Upper lobe of left lung (tissue), 6 donors: Measurements from ENCODE around the gene BLOC1S5. TPM values are rescaled to one million over a fixed set of nuclear protein-coding genes. Genes with fewer than 3 reads are reported as not detected.

Experiments used
- ATAC-seq, 2 donors: fragments of 200-7000 bp; cut with Tn5 transposase; one replicate each; pipeline ENCODE4 v1.9.1; 2022; ENCODE audit warnings: mild to moderate bottlenecking in 2 of 2, moderate library complexity in 2 of 2; ENCODE audit not compliant: low FRiP score in 2 of 2
- DNase-seq, 2 donors: peaks; one replicate each; pipeline ENCODE4 v3.0.0-alpha.2; 2019 to 2020
- H3K27ac ChIP-seq, 4 donors: fragments of 200-600 bp; sonication (generic); one replicate each; pipeline ENCODE4 v1.5.1; 2016 to 2019
- H3K27me3 ChIP-seq, 4 donors: fragments of 200-600 bp; sonication (generic); one replicate each; pipeline ENCODE4 v1.5.1; 2017 to 2019
- H3K36me3 ChIP-seq, 4 donors: fragments of 200-600 bp; sonication (generic); one replicate each; pipeline ENCODE4 v1.5.1; 2016 to 2019
- H3K4me1 ChIP-seq, 4 donors: fragments of 200-600 bp; sonication (generic); one replicate each; pipeline ENCODE4 v1.5.1; 2018 to 2019
- H3K4me3 ChIP-seq, 4 donors: fragments of 200-600 bp; sonication (generic); one replicate each; pipeline ENCODE4 v1.5.1; 2017 to 2019; ENCODE audit warnings: mild to moderate bottlenecking in 2 of 4, moderate library complexity in 1 of 4
- H3K9me3 ChIP-seq, 4 donors: fragments of 200-600 bp; sonication (generic); one replicate each; pipeline ENCODE4 v1.5.1; 2018 to 2019
- CTCF ChIP-seq, 6 experiments: fragments of 450-650 bp in 4 of 6; fragments of 200-600 bp in 2 of 6; sonication (generic) in 2 of 6; IDR thresholded peaks; one replicate each; pipeline ENCODE4 v1.5.1; 2016 to 2019; ENCODE audit warnings: antibody characterized with exemption in 6 of 6
- EP300 ChIP-seq, 4 donors: sonication (generic); formaldehyde crosslinking; IDR thresholded peaks; one replicate each; pipeline ENCODE4 v1.5.1; 2017; ENCODE audit warnings: antibody characterized with exemption in 4 of 4, control low read depth in 2 of 4
- POLR2A ChIP-seq, 4 donors: fragments of 450-650 bp; IDR thresholded peaks; one replicate each; pipeline ENCODE4 v1.5.1; 2016 to 2017; ENCODE audit warnings: antibody characterized with exemption in 4 of 4, mild to moderate bottlenecking in 2 of 4
- POLR2AphosphoS5 ChIP-seq, 2 donors: sonication (generic); formaldehyde crosslinking; IDR thresholded peaks; one replicate each; pipeline ENCODE4 v1.5.1; 2017; ENCODE audit warnings: antibody characterized with exemption in 2 of 2
- WGBS, 2 donors: methylation state at CpG; one replicate each; pipeline ENCODE4 v1.1.5; 2017 to 2018; 5-methylcytosine and 5-hydroxymethylcytosine counted together
- total RNA-seq, 6 donors: library from RNA; depleted of rRNA in 4 of 6; stranded (reverse); fragments of >200 nt in 4 of 6; gene quantifications; one replicate each; pipeline versions ENCODE4 v1.1.0 to v1.2.1, GENCODE V29; 2016 to 2021
- donor health status: DM: no; HTN: no; CAD: no; lungs with moderate emphysema.
- donor health status: DM: no; HTN: yes; CAD: no; lungs with severe emphysema.

Gene BLOC1S5
- total RNA-seq, 6 donors from 2014 or later = 10.0 to 15.0 (median 11.9) TPM

GRCh38 chr6:8070718-8071117, 6.5 kb upstream of the BLOC1S5 start:
- H3K4me1 ChIP-seq = no peaks in the 10 kb centered on the region
- H3K27ac ChIP-seq = no peak overlapping the region
- no peaks in the 10 kb centered on the region for H3K27me3 ChIP-seq
- DNase-seq = no peak
- no peaks in the 10 kb centered on the region for H3K9me3 ChIP-seq
- no peak overlapping the region for H3K4me3 ChIP-seq
- ATAC-seq = no peak
- TF ChIP-seq CTCF (IDR thresholded peaks at IDR 0.05) (no peak), POLR2A (IDR thresholded peaks at IDR 0.05) (no peak), POLR2AphosphoS5 (IDR thresholded peaks at IDR 0.05) (no peak), EP300 (IDR thresholded peaks at IDR 0.05) (no peak)
- no peaks in the 10 kb centered on the region for H3K36me3 ChIP-seq
- WGBS, 2 donors = 91% methylated on average over 8 of the region's 8 CpGs

GRCh38 chr6:8069631-8070284, 5.6 kb upstream of the BLOC1S5 start:
- Histone ChIP-seq H3K9me3 (no peaks in the 10 kb centered on the region), H3K27ac (no peak overlapping the region), H3K4me3 (no peak overlapping the region), H3K27me3 (no peaks in the 10 kb centered on the region), H3K36me3 (no peaks in the 10 kb centered on the region), H3K4me1 (peaks cover 0 to 4% (median 2%) of the 10 kb centered on the region in 4 donors)
- TF ChIP-seq POLR2AphosphoS5 (IDR thresholded peaks at IDR 0.05) (no peak), EP300 (IDR thresholded peaks at IDR 0.05) (no peak), POLR2A (IDR thresholded peaks at IDR 0.05) (no peak), CTCF (IDR thresholded peaks at IDR 0.05) (no peak)
- no peak for ATAC-seq
- no peak for DNase-seq
- 76 to 80% methylated on average over 3 of the region's 3 CpGs for WGBS, 2 donors

- Histone ChIP-seq H3K9me3 (no peaks in the 10 kb centered on the region), H3K4me1 (peaks cover 0 to 6% (median 5%) of the 10 kb centered on the region in 4 donors), H3K27me3 (peaks cover 0 to 2% (median 0%) of the 10 kb centered on the region in 4 donors), H3K4me3 (no peak overlapping the region), H3K36me3 (no peaks in the 10 kb centered on the region), H3K27ac (no peak overlapping the region)
- ATAC-seq = no peak
- 84 to 88% methylated on average over 4 of the region's 4 CpGs for WGBS, 2 donors
- TF ChIP-seq POLR2A (IDR thresholded peaks at IDR 0.05) (no peak), CTCF (IDR thresholded peaks at IDR 0.05) (no peak), EP300 (IDR thresholded peaks at IDR 0.05) (no peak), POLR2AphosphoS5 (IDR thresholded peaks at IDR 0.05) (no peak)
- DNase-seq = no peak
Observed at GRCh38 chr6:8069151-8069550, 5.0 kb upstream of the BLOC1S5 start.

- no peak overlapping the region for H3K4me3 ChIP-seq
- ATAC-seq (no peak), DNase-seq (no peak)
- H3K4me1 ChIP-seq = peaks cover 4 to 12% (median 8%) of the 10 kb centered on the region in 4 donors
- TF ChIP-seq POLR2AphosphoS5 (IDR thresholded peaks at IDR 0.05) = no peak
- no peak for TF ChIP-seq CTCF (IDR thresholded peaks at IDR 0.05)
- TF ChIP-seq POLR2A (IDR thresholded peaks at IDR 0.05) = no peak
- TF ChIP-seq EP300 (IDR thresholded peaks at IDR 0.05) = no peak
- H3K27me3 ChIP-seq = peaks cover 0 to 4% (median 0%) of the 10 kb centered on the region in 4 donors
- WGBS, 2 donors = 93% methylated on average over 4 of the region's 4 CpGs
- no peaks in the 10 kb centered on the region for H3K9me3 ChIP-seq
- H3K27ac ChIP-seq = no peak overlapping the region
- no peaks in the 10 kb centered on the region for H3K36me3 ChIP-seq
Observed at GRCh38 chr6:8066108-8066507, 1.9 kb upstream of the BLOC1S5 start.

GRCh38 chr6:8065519-8065911, 1.3 kb upstream of the BLOC1S5 start:
- WGBS, 2 donors = 88 to 93% methylated on average over 4 of the region's 4 CpGs
- ATAC-seq (no peak), DNase-seq (no peak)
- TF ChIP-seq CTCF (IDR thresholded peaks at IDR 0.05) (no peak), POLR2AphosphoS5 (IDR thresholded peaks at IDR 0.05) (no peak), POLR2A (IDR thresholded peaks at IDR 0.05) (no peak), EP300 (IDR thresholded peaks at IDR 0.05) (no peak)
- Histone ChIP-seq H3K27me3 (peaks cover 0 to 4% (median 0%) of the 10 kb centered on the region in 4 donors), H3K9me3 (no peaks in the 10 kb centered on the region), H3K36me3 (peaks cover 0 to 5% (median 0%) of the 10 kb centered on the region in 4 donors), H3K4me3 (no peak overlapping the region), H3K4me1 (peaks cover 4 to 12% (median 8%) of the 10 kb centered on the region in 4 donors), H3K27ac (no peak overlapping the region)
